Activated B cell treated with CpG ODN at 0.5 μM for 24 hours (primary cell): ENCODE results near the gene ODF2. TPM values are rescaled to one million over a fixed set of nuclear protein-coding genes. Genes with fewer than 3 reads are reported as not detected.

ENCODE experiments used
- total RNA-seq: library from RNA; stranded (reverse); gene quantifications from 2 replicates; pipeline ENCODE4 v1.2.3, GENCODE V29; 2022

The ODF2 gene
- total RNA-seq, 1 donor from 2014 or later = 45.7 TPM

Other genes with a start within 250 kb of the ODF2 start
- gene GOLGA2, start 180.0 kb upstream of the ODF2 start, total RNA-seq = 46.0 and 53.5 TPM in 2 replicates
- gene SWI5, start 179.7 kb upstream of the ODF2 start, total RNA-seq = 7.2 and 10.4 TPM in 2 replicates
- gene TRUB2, start 133.6 kb upstream of the ODF2 start, total RNA-seq = 28.0 and 32.6 TPM in 2 replicates
- gene COQ4, start 133.2 kb upstream of the ODF2 start, total RNA-seq = 36.2 and 45.6 TPM in 2 replicates
- 13.6 and 14.4 TPM in 2 replicates for gene SLC27A4, start 115.5 kb upstream of the ODF2 start, total RNA-seq
- gene URM1, start 84.6 kb upstream of the ODF2 start, total RNA-seq = 55.8 and 65.1 TPM in 2 replicates
- 1.7 TPM in 2 replicates for gene CERCAM, start 35.1 kb upstream of the ODF2 start, total RNA-seq
- 28.8 and 31.8 TPM in 2 replicates for gene GLE1, start 48.7 kb downstream of the ODF2 start, total RNA-seq
- gene SPTAN1, start 96.6 kb downstream of the ODF2 start, total RNA-seq = 208 and 237 TPM in 2 replicates
- gene DYNC2I2, start 200.8 kb downstream of the ODF2 start, total RNA-seq = 58.0 and 60.2 TPM in 2 replicates
- 762 and 801 TPM in 2 replicates for gene SET, start 233.2 kb downstream of the ODF2 start, total RNA-seq
- gene PKN3, start 246.5 kb downstream of the ODF2 start, total RNA-seq = 16.9 and 17.4 TPM in 2 replicates